H1 (cell line): ENCODE results near the gene GNG7. TPM values are rescaled to one million over a fixed set of nuclear protein-coding genes. Genes with fewer than 3 reads are reported as not detected.

Experiments
- ASH2L ChIP-seq: fragments of 200-600, 300-600 bp; sonication (generic); IDR thresholded peaks from one replicate; pipeline ENCODE4 v1.7.1; 2017; ENCODE audit warnings: low read length
- EP300 ChIP-seq, 2 experiments: IDR thresholded peaks; 1 replicate in 1 of 2; 2 replicates in 1 of 2; pipeline ENCODE4 v1.6.1; 2011 to 2012; ENCODE audit warnings: low read depth in 2 of 2, low read length in 2 of 2, mild to moderate bottlenecking in 2 of 2, borderline replicate concordance in 1 of 2, inconsistent platforms in 1 of 2, moderate library complexity in 1 of 2
- GTF2F1 ChIP-seq: IDR thresholded peaks from 2 replicates; pipeline ENCODE4 v1.6.1; 2012; ENCODE audit warnings: low read depth, low read length, improper control_type of control experiment, borderline replicate concordance
- KDM4A ChIP-seq: IDR thresholded peaks from one replicate; pipeline ENCODE4 v1.7.1; 2012; ENCODE audit warnings: low read depth, mild to moderate bottlenecking, moderate library complexity, low read length, inconsistent platforms; ENCODE audit not compliant: severe bottlenecking
- POLR2A ChIP-seq, 2 experiments: IDR thresholded peaks; 1 replicate in 1 of 2; 2 replicates in 1 of 2; pipeline ENCODE4 v1.6.1; 2011; ENCODE audit warnings: low read depth in 2 of 2, low read length in 2 of 2, mild to moderate bottlenecking in 2 of 2; ENCODE audit errors: control extremely low read depth in 1 of 2
- POU5F1 ChIP-seq: IDR thresholded peaks from 2 replicates; pipeline ENCODE4 v1.6.1; 2011; ENCODE audit warnings: low read depth, mild to moderate bottlenecking, low read length, moderate library complexity
- RFX5 ChIP-seq: IDR thresholded peaks from 2 replicates; pipeline ENCODE4 v1.6.1; 2011; ENCODE audit warnings: low read depth, low read length, improper control_type of control experiment, borderline replicate concordance
- SAP30 ChIP-seq: fragments of 300-600 bp; sonication (generic); IDR thresholded peaks from 2 replicates; pipeline ENCODE4 v1.7.1; 2012; ENCODE audit warnings: low read length, moderate library complexity, mild to moderate bottlenecking, inconsistent platforms; ENCODE audit not compliant: insufficient read depth, insufficient replicate concordance
- ZNF274 ChIP-seq: IDR thresholded peaks from 2 replicates; pipeline ENCODE4 v1.7.0; 2012; ENCODE audit warnings: low read length, borderline replicate concordance; ENCODE audit errors: extremely low read depth
- polyA plus RNA-seq, 7 experiments: library from polyadenylated mRNA; depleted of rRNA in 3 of 7; stranded (reverse) in 5 of 7; unstranded in 2 of 7; fragments of >200 nt in 5 of 7; fragments of 200-250 nt in 2 of 7; gene quantifications; 1 replicate in 5 of 7; 2 replicates in 1 of 7; 4 replicates in 1 of 7; pipeline versions ENCODE4 v1.2.1 to v1.2.3, GENCODE V29; 2011 to 2013; ENCODE audit warnings: missing spikeins in 2 of 7, mixed read lengths in 2 of 7
- total RNA-seq: library from RNA; stranded (reverse); fragmentation: NEBNext Ultra II Directional; extraction: Animal tissue kit (Norgen Biotek cat#: 25700); gene quantifications from 2 replicates; pipeline ENCODE4 v1.2.1, GENCODE V29; 2021

Gene GNG7
- total and polyA plus RNA-seq, 2 of the 8 experiments (the other 6 are each of a cell fraction or from before 2014, with no cell fraction given), result 2.8 to 7.8 TPM

GRCh38 chr19:2478756-2479555 lies 223.5 kb downstream of the GNG7 start (continued):
- TF ChIP-seq GTF2F1 (no peak), KDM4A (no peak), RFX5 (no peak), SAP30 (no peak), ASH2L (peak; percentile 70), POU5F1 (no peak), POLR2A (IDR thresholded peaks at IDR 0.05; ENCODE audit: control extremely low read depth in 1 of 2, low read depth in 2 of 2, low read length in 2 of 2) (no peak), ZNF274 (no peak), EP300 (IDR thresholded peaks at IDR 0.05; ENCODE audit: borderline replicate concordance in 1 of 2, low read depth in 2 of 2, low read length in 2 of 2) (no peak)
